ENCODE measurements around the gene PLEKHA7. TPM values are rescaled to one million over a fixed set of nuclear protein-coding genes. Genes with fewer than 3 reads are reported as not detected.

The PLEKHA7 gene
- total and polyA plus RNA-seq, 2 of the 13 experiments (the other 11 are each of a cell fraction or from before 2014, with no cell fraction given), result 17.5 to 18.7 TPM

GRCh38 chr11:16738193-16738946 lies 275.8 kb downstream of the PLEKHA7 start, which contains the start of gene C11orf58 (continued):
- TF ChIP-seq RNF219 (CRISPR knock-in tag; IDR thresholded peaks at IDR 0.05) (peak; percentile 14; the same call in 1 of the 2 replicates), DR1 (CRISPR knock-in tag; IDR thresholded peaks at IDR 0.05) (peak; percentile 89; the same call in 1 of the 2 replicates), NAIF1 (CRISPR knock-in tag; IDR thresholded peaks at IDR 0.05; ENCODE audit: borderline replicate concordance) (0 out of 2 replicates have a peak, but pooled peaks have one; percentile 59), HOXA7 (CRISPR knock-in tag; IDR thresholded peaks at IDR 0.05) (no peak), KMT2A (CRISPR knock-in tag; IDR thresholded peaks at IDR 0.05) (peak; percentile 90), EHMT2 (IDR thresholded peaks at IDR 0.05; ENCODE audit: borderline replicate concordance, low read depth, low read length) (0 out of 2 replicates have a peak, but pooled peaks have one; percentile 27), ZBTB1 (CRISPR knock-in tag; IDR thresholded peaks at IDR 0.05; ENCODE audit: borderline replicate concordance) (no peak; the same call in 1 of the 2 replicates), GFI1 (CRISPR knock-in tag; IDR thresholded peaks at IDR 0.05; ENCODE audit: borderline replicate concordance) (peak; percentile 17; the same call in 1 of the 2 replicates), IKZF5 (CRISPR knock-in tag; IDR thresholded peaks at IDR 0.05) (peak; percentile 56; the same call in 1 of the 2 replicates), PRDM10 (CRISPR knock-in tag; IDR thresholded peaks at IDR 0.05; ENCODE audit: low read depth) (peak; percentile 71; the same call in 1 of the 2 replicates), E2F2 (CRISPR knock-in tag; IDR thresholded peaks at IDR 0.05; ENCODE audit: borderline replicate concordance) (0 out of 2 replicates have a peak, but pooled peaks have one; percentile 50), E2F1 (CRISPR knock-in tag; IDR thresholded peaks at IDR 0.05) (peak; percentile 91), GATA4 (IDR thresholded peaks at IDR 0.05; ENCODE audit: borderline replicate concordance, low read depth) (no peak; the same call in 1 of the 2 replicates), NFE2L2 (IDR thresholded peaks at IDR 0.05; ENCODE audit: low read length) (no peak)
- TF ChIP-seq, protein P1, sequence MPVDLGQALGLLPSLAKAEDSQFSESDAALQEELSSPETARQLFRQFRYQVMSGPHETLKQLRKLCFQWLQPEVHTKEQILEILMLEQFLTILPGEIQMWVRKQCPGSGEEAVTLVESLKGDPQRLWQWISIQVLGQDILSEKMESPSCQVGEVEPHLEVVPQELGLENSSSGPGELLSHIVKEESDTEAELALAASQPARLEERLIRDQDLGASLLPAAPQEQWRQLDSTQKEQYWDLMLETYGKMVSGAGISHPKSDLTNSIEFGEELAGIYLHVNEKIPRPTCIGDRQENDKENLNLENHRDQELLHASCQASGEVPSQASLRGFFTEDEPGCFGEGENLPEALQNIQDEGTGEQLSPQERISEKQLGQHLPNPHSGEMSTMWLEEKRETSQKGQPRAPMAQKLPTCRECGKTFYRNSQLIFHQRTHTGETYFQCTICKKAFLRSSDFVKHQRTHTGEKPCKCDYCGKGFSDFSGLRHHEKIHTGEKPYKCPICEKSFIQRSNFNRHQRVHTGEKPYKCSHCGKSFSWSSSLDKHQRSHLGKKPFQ (CRISPR knock-in tag; IDR thresholded peaks at IDR 0.05; ENCODE audit: insufficient replicate concordance), result no peak
